Rectal smooth muscle tissue (tissue), 1 donor: Measurements from ENCODE around the gene KLHL1.
"Not testable (repeated sequence)": the region's sequence is repeated elsewhere in the genome, so short reads cannot be mapped to it uniquely, and the experiment has no call there.

ENCODE experiments used
- H3K27ac ChIP-seq: one replicate; pipeline ENCODE4 v1.7.0; 2013; ENCODE audit warnings: low read depth, low read length, inconsistent platforms
- H3K27me3 ChIP-seq: one replicate; pipeline ENCODE4 v1.7.0; 2013; ENCODE audit warnings: low read length; ENCODE audit not compliant: control insufficient read depth, insufficient read depth
- H3K36me3 ChIP-seq: one replicate; pipeline ENCODE4 v1.7.0; 2013; ENCODE audit warnings: low read length; ENCODE audit not compliant: control insufficient read depth, insufficient read depth
- H3K4me1 ChIP-seq: one replicate; pipeline ENCODE4 v1.7.0; 2013; ENCODE audit warnings: low read length; ENCODE audit not compliant: control insufficient read depth, insufficient read depth
- H3K4me3 ChIP-seq: one replicate; pipeline ENCODE4 v1.7.0; 2013; ENCODE audit warnings: low read length
- H3K9ac ChIP-seq: one replicate; pipeline ENCODE4 v1.7.0; 2013; ENCODE audit warnings: low read length

KLHL1 gene

DNA sequence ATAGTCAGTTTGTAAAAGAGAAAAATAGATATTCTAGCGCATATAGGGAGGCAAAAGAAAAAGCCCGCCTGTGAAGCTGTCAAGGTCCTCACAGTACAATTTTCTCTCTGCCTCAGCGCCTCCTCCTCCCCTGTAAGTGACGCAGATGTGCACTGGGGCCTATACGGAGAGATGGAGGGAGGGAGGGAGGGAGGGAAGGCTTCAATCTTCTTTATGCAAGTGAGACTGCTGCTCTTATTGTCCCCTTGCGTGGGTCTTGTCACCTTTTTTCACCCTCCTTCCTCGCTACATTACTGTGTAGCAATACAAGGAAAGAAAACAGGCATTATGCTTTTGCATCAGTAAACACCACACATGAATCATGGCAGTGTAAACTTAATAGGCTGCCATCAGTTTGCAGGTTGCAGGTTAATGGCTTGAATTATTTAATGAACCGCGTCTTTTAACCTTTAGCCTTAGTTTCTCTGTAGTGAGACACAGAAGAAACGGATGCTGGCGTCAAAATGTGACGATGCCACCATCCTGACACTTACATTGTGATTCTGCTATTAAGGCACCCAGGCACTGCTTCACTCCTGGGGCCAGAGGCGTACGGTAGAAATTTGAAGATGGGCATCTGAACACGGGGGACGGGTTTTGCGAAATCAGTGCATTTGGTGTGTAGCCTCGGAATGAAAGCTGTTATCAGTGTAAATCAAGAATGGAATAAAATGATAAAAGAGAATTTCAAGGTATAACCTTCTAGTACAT lies at the start of gene KLHL1:
Gene KLHL1 (minus strand): TSS at position 97 of the 750 bp plus-strand sequence. CDS start 753 bp downstream, outside the sequence.
- Histone ChIP-seq H3K27me3 (no peaks in the 10 kb centered on the region), H3K4me1 (no peaks in the 10 kb centered on the region)

GRCh38 chr13:70142658-70143057 lies 34.4 kb upstream of the KLHL1 start:
- H3K9ac ChIP-seq, H3K27me3 ChIP-seq, H3K4me3 ChIP-seq, H3K27ac ChIP-seq, H3K4me1 ChIP-seq, H3K36me3 ChIP-seq: not testable (repeated sequence)

More for the DNA sequence above, at the start of gene KLHL1:
- Histone ChIP-seq H3K27ac (no peak within 1 kb of the TSS), H3K36me3 (no peaks in the 10 kb centered on the region), H3K4me3 (no peak within 1 kb of the TSS), H3K9ac (no peak within 1 kb of the TSS)

- H3K27me3 ChIP-seq, result no peaks in the 10 kb centered on the region
- H3K27ac ChIP-seq, result no peak overlapping the region
- no peak overlapping the region for H3K4me3 ChIP-seq
- H3K36me3 ChIP-seq, result no peaks in the 10 kb centered on the region
- H3K9ac ChIP-seq, result no peak overlapping the region
- H3K4me1 ChIP-seq, result no peaks in the 10 kb centered on the region
Measured at GRCh38 chr13:70128098-70128497, 19.8 kb upstream of the KLHL1 start.

DNA sequence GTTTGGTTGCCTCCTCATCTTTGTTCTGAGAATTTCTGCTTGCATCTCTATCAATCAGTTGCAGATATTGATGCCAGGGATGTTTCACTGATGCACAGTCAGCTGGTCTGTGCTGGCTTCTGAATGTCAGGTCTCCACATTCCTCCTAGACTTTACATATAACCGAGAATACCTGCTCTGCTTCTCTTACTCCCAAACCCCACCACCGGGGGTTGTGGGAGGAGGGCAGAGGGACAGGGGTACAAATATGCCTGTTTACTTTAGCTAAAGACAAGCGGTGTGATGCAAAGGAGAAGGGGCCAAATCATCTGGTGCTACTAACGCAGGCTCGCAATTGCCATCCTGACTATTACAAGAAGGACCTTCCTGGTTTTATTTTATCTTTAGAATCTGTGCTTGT lies 17.4 kb upstream of the KLHL1 start:
- Histone ChIP-seq H3K9ac (no peak overlapping the region), H3K36me3 (no peaks in the 10 kb centered on the region), H3K27me3 (no peaks in the 10 kb centered on the region), H3K4me3 (no peak overlapping the region), H3K27ac (no peak overlapping the region), H3K4me1 (no peaks in the 10 kb centered on the region)

- Histone ChIP-seq H3K36me3 (no peaks in the 10 kb centered on the region), H3K4me1 (no peaks in the 10 kb centered on the region), H3K4me3 (no peak overlapping the region), H3K27me3 (no peaks in the 10 kb centered on the region), H3K27ac (no peak overlapping the region), H3K9ac (no peak overlapping the region)
Measured at GRCh38 chr13:70117338-70117905, 9.2 kb upstream of the KLHL1 start.

- H3K4me3 ChIP-seq, result no peak within 1 kb of the TSS
- no peak within 1 kb of the TSS for H3K9ac ChIP-seq
Measured at GRCh38 chr13:70107498-70108281, 562 bp downstream of the KLHL1 start, which contains the start of gene ATXN8OS. ATXN8OS (plus strand) TSS chr13:70107826.

DNA sequence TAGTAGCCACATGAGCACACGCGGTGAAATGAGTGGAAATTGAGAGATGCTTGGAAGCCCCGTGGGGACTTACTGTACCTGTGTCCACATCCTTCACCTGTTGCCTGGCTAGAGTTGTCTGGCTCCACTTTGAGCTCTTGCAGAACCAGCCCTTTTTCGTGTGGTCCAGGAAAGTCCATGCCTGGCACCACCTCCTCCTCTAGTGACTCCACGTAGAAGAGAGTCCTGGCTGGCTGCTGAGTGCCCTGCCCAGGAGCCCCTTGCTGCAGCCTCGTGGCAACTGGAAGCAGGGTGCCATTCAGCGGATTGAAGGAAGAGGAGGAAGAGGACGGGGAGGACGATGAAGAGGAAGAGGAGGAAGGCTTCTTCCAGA lies 1.1 kb downstream of the KLHL1 start:
- no peaks in the 10 kb centered on the region for H3K4me1 ChIP-seq
- H3K27ac ChIP-seq, result no peak overlapping the region
- no peaks in the 10 kb centered on the region for H3K27me3 ChIP-seq
- no peak overlapping the region for H3K9ac ChIP-seq
- no peak overlapping the region for H3K4me3 ChIP-seq
- no peaks in the 10 kb centered on the region for H3K36me3 ChIP-seq

More at GRCh38 chr13:70107498-70108281, 562 bp downstream of the KLHL1 start, which contains the start of gene ATXN8OS:
- Histone ChIP-seq H3K27me3 (no peaks in the 10 kb centered on the region), H3K36me3 (no peaks in the 10 kb centered on the region), H3K27ac (no peak within 1 kb of the TSS), H3K4me1 (no peaks in the 10 kb centered on the region)

DNA sequence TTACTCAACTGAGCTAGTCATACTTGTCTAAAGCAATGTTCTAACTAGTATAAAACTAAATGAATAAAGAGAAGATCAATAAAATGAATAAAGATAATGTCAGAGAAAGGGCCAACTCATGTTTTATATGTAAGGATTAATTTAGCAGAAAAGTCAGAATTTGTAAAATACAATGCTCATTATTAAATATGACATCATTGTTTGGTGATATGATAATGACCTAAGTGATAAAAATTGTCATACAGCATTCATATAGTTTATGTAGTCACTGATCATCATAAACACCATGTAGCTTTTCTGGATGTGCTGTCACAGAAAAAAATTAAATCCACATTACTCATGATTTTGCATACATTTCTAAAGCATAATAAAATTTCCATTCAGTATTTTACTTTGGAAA lies 3.8 kb downstream of the KLHL1 start:
- H3K4me3 ChIP-seq, result no peak overlapping the region
- H3K36me3 ChIP-seq, result no peaks in the 10 kb centered on the region
- no peak overlapping the region for H3K9ac ChIP-seq
- no peaks in the 10 kb centered on the region for H3K4me1 ChIP-seq
- H3K27me3 ChIP-seq, result no peaks in the 10 kb centered on the region
- H3K27ac ChIP-seq, result no peak overlapping the region

DNA sequence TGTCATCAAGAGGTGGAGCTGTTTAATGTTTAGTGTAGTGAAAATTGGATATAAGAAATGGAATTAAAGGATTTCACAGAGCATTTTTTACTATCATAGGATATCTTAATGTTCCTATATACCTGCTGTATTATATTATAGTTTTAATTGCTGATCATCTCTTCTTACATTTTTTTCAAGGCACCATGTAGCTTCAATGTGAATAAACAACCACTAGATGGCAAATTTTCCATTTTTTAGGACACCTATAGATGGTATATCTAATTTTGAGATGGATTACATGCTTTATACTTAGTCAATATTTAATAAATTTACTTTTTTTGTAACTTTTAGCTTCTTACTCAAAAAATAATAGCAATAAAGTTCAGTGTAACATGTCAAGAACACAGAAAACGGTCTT lies 9.6 kb downstream of the KLHL1 start:
- no peak overlapping the region for H3K27ac ChIP-seq
- no peaks in the 10 kb centered on the region for H3K27me3 ChIP-seq
- no peak overlapping the region for H3K9ac ChIP-seq
- no peak overlapping the region for H3K4me3 ChIP-seq
- no peaks in the 10 kb centered on the region for H3K4me1 ChIP-seq
- no peaks in the 10 kb centered on the region for H3K36me3 ChIP-seq

DNA sequence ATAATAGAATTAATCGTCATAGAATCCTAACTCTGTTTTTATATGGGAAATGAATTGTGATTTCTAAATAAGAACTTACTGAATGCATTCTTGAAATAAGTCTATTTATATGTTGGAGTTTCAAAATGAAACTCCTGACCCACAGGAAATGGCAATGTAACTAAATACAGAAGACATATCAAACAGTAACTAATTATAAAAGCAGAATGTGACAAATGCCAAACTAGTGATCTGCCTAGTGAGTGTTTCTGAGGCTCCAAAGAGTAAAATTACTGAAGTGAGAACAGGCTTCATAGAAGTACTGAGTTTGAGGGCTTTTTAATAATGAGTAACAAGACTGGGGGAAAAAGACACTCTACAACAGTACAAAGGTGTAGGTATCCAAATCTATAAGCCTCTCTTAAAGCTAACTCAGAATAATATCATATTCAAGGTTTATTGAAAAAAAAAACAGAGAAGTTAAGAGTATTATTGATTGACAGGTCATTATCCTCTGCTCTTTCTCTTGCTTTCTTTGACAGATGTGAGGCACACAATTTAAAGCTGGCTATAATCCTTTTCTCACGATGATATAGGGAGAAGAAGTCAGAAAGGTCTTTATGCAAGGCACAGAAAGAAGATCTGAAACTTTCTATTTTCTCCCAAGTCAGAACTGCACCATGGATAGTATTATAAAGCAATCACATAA lies 18.1 kb downstream of the KLHL1 start:
- no peaks in the 10 kb centered on the region for H3K36me3 ChIP-seq
- no peak overlapping the region for H3K4me3 ChIP-seq
- H3K9ac ChIP-seq, result no peak overlapping the region
- H3K27ac ChIP-seq, result no peak overlapping the region
- no peaks in the 10 kb centered on the region for H3K27me3 ChIP-seq
- no peaks in the 10 kb centered on the region for H3K4me1 ChIP-seq

- no peak overlapping the region for H3K9ac ChIP-seq
- no peak overlapping the region for H3K4me3 ChIP-seq
- no peak overlapping the region for H3K27ac ChIP-seq
- no peaks in the 10 kb centered on the region for H3K27me3 ChIP-seq
- no peaks in the 10 kb centered on the region for H3K4me1 ChIP-seq
- H3K36me3 ChIP-seq, result no peaks in the 10 kb centered on the region
Measured at GRCh38 chr13:70088926-70089325, 19.3 kb downstream of the KLHL1 start.

GRCh38 chr13:70087247-70087646 lies 21.0 kb downstream of the KLHL1 start:
- Histone ChIP-seq H3K27me3 (no peaks in the 10 kb centered on the region), H3K4me3 (no peak overlapping the region), H3K9ac (no peak overlapping the region), H3K27ac (no peak overlapping the region), H3K36me3 (no peaks in the 10 kb centered on the region), H3K4me1 (no peaks in the 10 kb centered on the region)
